ENCODE measurements around the gene ERBB3.

The ERBB3 gene

DNA sequence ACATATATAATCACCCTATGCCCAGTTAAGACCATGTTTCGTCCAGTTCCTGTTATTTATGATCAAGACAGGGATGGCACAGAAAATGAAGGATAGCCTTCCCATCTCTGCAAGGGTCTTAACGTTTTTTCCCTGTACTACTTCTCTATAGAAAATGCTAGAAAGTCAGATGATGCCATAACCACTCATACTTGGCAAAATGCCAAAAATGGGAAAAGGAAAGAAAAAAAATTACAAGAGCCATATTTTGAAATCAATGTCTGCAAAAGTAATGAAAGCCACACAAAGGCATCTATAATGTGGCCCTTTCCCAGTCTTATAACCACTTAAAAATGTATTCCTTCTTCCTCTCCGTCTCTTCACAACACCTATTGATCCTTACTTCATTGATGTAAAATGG lies 70.6 kb downstream of the ERBB3 start:
- no peak overlapping the region for H3K4me3 ChIP-seq (ENCODE audit: insufficient read depth, low read depth, low read length, poor library complexity, severe bottlenecking)
- H3K36me3 ChIP-seq (ENCODE audit: control insufficient read depth, insufficient read depth, low read length): no peaks in the 10 kb centered on the region
- no peak for DNase-seq
- H3K9me3 ChIP-seq (ENCODE audit: control insufficient read depth, low read length): no peaks in the 10 kb centered on the region
- no peak overlapping the region for H3K27ac ChIP-seq (ENCODE audit: insufficient read depth, low read length, poor library complexity, severe bottlenecking)
- no peaks in the 10 kb centered on the region for H3K27me3 ChIP-seq (replicated peaks; ENCODE audit: control insufficient read depth, insufficient read depth, low read length, poor library complexity, severe bottlenecking)
- H3K4me1 ChIP-seq (ENCODE audit: control insufficient read depth, insufficient read depth, low read length, poor library complexity, severe bottlenecking): peaks cover 21% of the 10 kb centered on the region

- Histone ChIP-seq H3K36me3 (ENCODE audit: control insufficient read depth, insufficient read depth, low read length) (no peaks in the 10 kb centered on the region), H3K9me3 (ENCODE audit: control insufficient read depth, low read length) (no peaks in the 10 kb centered on the region), H3K4me3 (ENCODE audit: insufficient read depth, low read depth, low read length, poor library complexity, severe bottlenecking) (peak overlapping the region; percentile 55), H3K27me3 (replicated peaks; ENCODE audit: control insufficient read depth, insufficient read depth, low read length, poor library complexity, severe bottlenecking) (no peaks in the 10 kb centered on the region), H3K4me1 (ENCODE audit: control insufficient read depth, insufficient read depth, low read length, poor library complexity, severe bottlenecking) (peaks cover 21% of the 10 kb centered on the region), H3K27ac (ENCODE audit: insufficient read depth, low read length, poor library complexity, severe bottlenecking) (peak overlapping the region; percentile 88)
- peak; percentile 26 to 52 (median 47) for DNase-seq
Observed at GRCh38 chr12:56151672-56152131, 71.7 kb downstream of the ERBB3 start.

DNA sequence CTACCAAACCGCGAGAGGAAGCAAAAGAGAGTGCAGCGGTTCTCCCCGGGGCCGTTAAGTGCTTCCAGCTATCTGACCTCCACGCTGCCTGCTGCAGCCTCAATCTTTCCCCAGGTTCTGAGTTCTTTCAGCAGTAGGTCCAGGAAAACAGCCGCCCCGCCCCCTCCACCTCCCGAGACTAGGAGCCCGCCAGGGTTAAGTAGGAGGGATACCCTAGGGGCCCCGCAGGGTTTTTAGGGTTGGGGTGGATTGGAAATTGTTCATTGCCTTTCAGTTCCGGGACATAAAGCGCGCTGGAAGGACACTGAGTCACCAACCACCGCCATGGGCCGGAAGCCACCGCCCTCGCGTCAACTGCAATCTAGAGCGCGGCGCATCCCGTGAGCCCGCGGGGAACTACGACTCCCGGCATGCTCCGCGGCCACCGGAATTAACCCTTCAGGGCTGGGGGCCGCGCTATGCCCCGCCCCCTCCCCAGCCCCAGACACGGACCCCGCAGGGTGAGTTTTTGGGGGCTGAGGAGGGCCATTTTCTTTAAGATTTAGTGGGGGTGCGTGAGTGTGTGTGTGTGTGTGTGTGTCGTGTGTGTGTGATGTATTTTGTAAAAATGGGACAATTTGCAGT lies 72.3 kb downstream of the ERBB3 start, which contains the start of gene MYL6B:
TSS of gene MYL6B (plus strand) at position 456 of the 624 bp plus-strand sequence. CDS start 1,332 bp downstream, outside the sequence.
- Histone ChIP-seq H3K4me1 (ENCODE audit: control insufficient read depth, insufficient read depth, low read length, poor library complexity, severe bottlenecking) (peaks cover 23% of the 10 kb centered on the region), H3K4me3 (ENCODE audit: insufficient read depth, low read depth, low read length, poor library complexity, severe bottlenecking) (peak within 1 kb of the TSS; percentile 55), H3K9me3 (ENCODE audit: control insufficient read depth, low read length) (no peaks in the 10 kb centered on the region), H3K36me3 (ENCODE audit: control insufficient read depth, insufficient read depth, low read length) (no peaks in the 10 kb centered on the region), H3K27ac (ENCODE audit: insufficient read depth, low read length, poor library complexity, severe bottlenecking) (peak within 1 kb of the TSS; percentile 88), H3K27me3 (replicated peaks; ENCODE audit: control insufficient read depth, insufficient read depth, low read length, poor library complexity, severe bottlenecking) (no peaks in the 10 kb centered on the region)
- DNase-seq: peak; percentile 82 to 87 (median 85)
